ENCODE measurements around the gene RNF130. TPM values are rescaled to one million over a fixed set of nuclear protein-coding genes. Genes with fewer than 3 reads are reported as not detected.

RNF130 gene
- total and polyA plus RNA-seq, 9 of the 15 experiments (the other 6 are each of a cell fraction or from before 2014, with no cell fraction given), result 5.8 to 39.4 (median 27.1) TPM

GRCh38 chr5:180119031-180119902, 47.7 kb upstream of the RNF130 start:
- peaks cover 0 to 39% of the 10 kb centered on the region in 2 experiments; a peak in 2 of 5 replicates for H3K4me1 ChIP-seq (replicated peaks in 1 of 2; ENCODE audit: control insufficient read depth in 2 of 2, insufficient read depth in 2 of 2, low read length in 2 of 2)
- no peak overlapping the region for H2AFZ ChIP-seq (ENCODE audit: low read depth, low read length)
- in situ Hi-C loops (cut with MboI) (no loop called here), intact Hi-C loops (cut with micrococcal nuclease) (no loop called here)
- H3K79me2 ChIP-seq (ENCODE audit: control insufficient read depth, insufficient read depth, low read length), result no peaks in the 10 kb centered on the region
- H3K27ac ChIP-seq (ENCODE audit: extremely low read depth, low read depth, low read length), result no peak overlapping the region
- ChIA-PET POLR2A (interaction anchor here (0.5 kb wide), 1 partner anchor 200 kb away, joined by 4 read pairs; no protein-coding TSS in a partner anchor), CTCF (ENCODE audit: low intra/inter-chr PET ratio) (no interaction called here)
- TF ChIP-seq ZNF584 (CRISPR knock-in tag; IDR thresholded peaks at IDR 0.05; ENCODE audit: low read depth) (no peak), NCOA6 (IDR thresholded peaks at IDR 0.05) (no peak), FOXO4 (CRISPR knock-in tag; IDR thresholded peaks at IDR 0.05) (no peak), ZNF696 (CRISPR knock-in tag; conservative IDR thresholded peaks at IDR 0.05) (no peak), JUN (IDR thresholded peaks at IDR 0.05; ENCODE audit: borderline replicate concordance, low read depth, low read length) (no peak), JUN (CRISPR knock-in tag; IDR thresholded peaks at IDR 0.05; ENCODE audit: borderline replicate concordance) (no peak), TRIM24 (IDR thresholded peaks at IDR 0.05) (no peak), ZNF12 (CRISPR knock-in tag; IDR thresholded peaks at IDR 0.05) (no peak), ZNF197 (CRISPR knock-in tag; IDR thresholded peaks at IDR 0.05; ENCODE audit: low read depth) (no peak), FOSL1 (tag; conservative IDR thresholded peaks at IDR 0.05) (no peak), GABPA (tag; conservative IDR thresholded peaks at IDR 0.05; ENCODE audit: low read depth) (no peak), TEAD2 (tag; IDR thresholded peaks at IDR 0.05) (no peak), ZBTB7A (IDR thresholded peaks at IDR 0.05; ENCODE audit: borderline replicate concordance, control insufficient read depth, low read depth, low read length) (no peak)
- BruUV-seq (replicated peaks), result no TSS peak
- H3K9ac ChIP-seq (ENCODE audit: insufficient read depth in 1 of 2, low read depth in 2 of 2, low read length in 2 of 2), result no peak overlapping the region; a peak in 1 of 4 replicates
- ATAC-seq (no peak), FAIRE-seq (no peak), DNase-seq (ENCODE audit: extremely low read depth in 1 of 4, low spot score in 3 of 4) (no peak)
- H3K36me3 ChIP-seq (ENCODE audit: control insufficient read depth, insufficient read depth, low read length), result no peaks in the 10 kb centered on the region
- H3K9me1 ChIP-seq (ENCODE audit: control insufficient read depth, insufficient read depth, low read length), result no peaks in the 10 kb centered on the region
- peaks cover 7 to 43% of the 10 kb centered on the region in 2 experiments; a peak in 3 of 5 replicates for H3K27me3 ChIP-seq (ENCODE audit: control insufficient read depth in 2 of 2, insufficient read depth in 2 of 2, low read length in 2 of 2)
- H3K4me3 ChIP-seq, result no peak overlapping the region
- H3K4me2 ChIP-seq (ENCODE audit: insufficient read depth, low read length), result no peak overlapping the region
- H4K20me1 ChIP-seq (replicated peaks; ENCODE audit: control insufficient read depth, insufficient read depth, low read length), result no peaks in the 10 kb centered on the region
- no peaks in the 10 kb centered on the region for H3K9me3 ChIP-seq (replicated peaks; ENCODE audit: control insufficient read depth, insufficient read depth, low read depth, low read length)
- WGBS (ENCODE audit: insufficient coverage, low coverage, missing lambda C conversion rate), result 27% methylated on average over 17 of the region's 23 CpGs
